Small intestine (tissue), 7 donors: ENCODE results near the gene HEY2. TPM values are rescaled to one million over a fixed set of nuclear protein-coding genes. Genes with fewer than 3 reads are reported as not detected.

Experiments
- DNase-seq, 2 donors: peaks; one replicate each; pipeline versions ENCODE4 v3.0.0 to v3.0.0-alpha.2; 2013
- FAIRE-seq: peaks from 2 replicates; lab custom pipeline; 2012; peaks lifted over from hg19 to GRCh38; lab: Jason Lieb, UNC
- H3K27ac ChIP-seq, 3 donors: one replicate each; pipeline ENCODE4 v1.5.1; 2013; ENCODE audit warnings: low read length in 2 of 3, mild to moderate bottlenecking in 2 of 3, control low read depth in 1 of 3, inconsistent platforms in 1 of 3, low read depth in 1 of 3, moderate library complexity in 1 of 3
- H3K27me3 ChIP-seq, 3 donors: one replicate each; pipeline ENCODE4 v1.6.1; 2013; ENCODE audit warnings: low read length in 3 of 3, inconsistent platforms in 1 of 3; ENCODE audit not compliant: control insufficient read depth in 3 of 3, insufficient read depth in 3 of 3
- H3K36me3 ChIP-seq, 3 donors: one replicate each; pipeline ENCODE4 v1.6.1; 2013; ENCODE audit warnings: low read length in 3 of 3, inconsistent platforms in 1 of 3, low read depth in 1 of 3, mild to moderate bottlenecking in 1 of 3, moderate library complexity in 1 of 3; ENCODE audit not compliant: control insufficient read depth in 3 of 3, insufficient read depth in 2 of 3
- H3K4me1 ChIP-seq, 3 donors: one replicate each; pipeline ENCODE4 v1.6.1; 2013; ENCODE audit warnings: low read length in 2 of 3, inconsistent platforms in 1 of 3, low read depth in 1 of 3, mild to moderate bottlenecking in 1 of 3, moderate library complexity in 1 of 3; ENCODE audit not compliant: control insufficient read depth in 3 of 3, insufficient read depth in 2 of 3
- H3K4me3 ChIP-seq, 3 donors: one replicate each; pipeline ENCODE4 v1.5.1; 2013; ENCODE audit warnings: low read length in 3 of 3, control low read depth in 1 of 3, inconsistent platforms in 1 of 3, low read depth in 1 of 3, mild to moderate bottlenecking in 1 of 3, moderate library complexity in 1 of 3
- H3K9me3 ChIP-seq, 2 donors: one replicate each; pipeline ENCODE4 v1.6.1; 2013; ENCODE audit warnings: low read depth in 1 of 2, low read length in 1 of 2; ENCODE audit not compliant: control insufficient read depth in 2 of 2, insufficient read depth in 1 of 2
- WGBS, 3 donors: extraction: QIAGEN DNeasy Blood & Tissue Kit; methylation state at CpG; one replicate each; pipeline ENCODE4 v1.1.7; 2013; 5-methylcytosine and 5-hydroxymethylcytosine counted together
- polyA plus RNA-seq, 4 donors: library from polyadenylated mRNA; stranded (reverse) in 3 of 4; unstranded in 1 of 4; fragments of 200-250 nt in 3 of 4; fragments of 120-200 nt in 1 of 4; gene quantifications; one replicate each; pipeline versions ENCODE4 v1.2.1 to v1.2.3, GENCODE V29; 2013
- donor health status: healthy with polysubstance abuse.
- donor health status: control.
- donor health status: control.
- donor health status: Bipolar disorder and iron deficiency.
- donor health status: healthy.

Gene HEY2
- polyA plus RNA-seq, 4 donors: 0.81 to 3.8 (median 1.2) TPM; not detected in 1

GRCh38 chr6:125810445-125810844 lies 61.0 kb downstream of the HEY2 start:
- Histone ChIP-seq H3K9me3 (no peaks in the 10 kb centered on the region), H3K4me1 (peaks cover 20 to 57% (median 30%) of the 10 kb centered on the region in 3 donors), H3K27ac (no peak overlapping the region), H3K36me3 (peaks cover 0 to 2% (median 0%) of the 10 kb centered on the region in 3 donors), H3K4me3 (no peak overlapping the region), H3K27me3 (no peaks in the 10 kb centered on the region)
- no peak for FAIRE-seq
- no peak for DNase-seq
- 83 to 87% (median 86%) methylated on average over 1 of the region's 1 CpG for WGBS, 3 donors

Other genes with a start within 250 kb of the HEY2 start
- 10 to 100 TPM; 10.7 to 51.0 (median 26.8) TPM for gene NCOA7, start 41.3 kb downstream of the HEY2 start, polyA plus RNA-seq
- 10 to 100 TPM; 11.1 to 32.2 (median 14.2) TPM for gene HINT3, start 207.1 kb downstream of the HEY2 start, polyA plus RNA-seq
- gene TRMT11, start 236.9 kb downstream of the HEY2 start, polyA plus RNA-seq: 10 to 100 TPM; 11.1 to 21.3 (median 14.4) TPM